Inflammatory macrophage treated with lipopolysaccharide for 1 hour (primary cell): ENCODE measurements around the gene KPNA6.
"Not testable (repeated sequence)": the region's sequence is repeated elsewhere in the genome, so short reads cannot be mapped to it uniquely, and the experiment has no call there.

Experiments
- DNase-seq, 2 donors: peaks; one replicate each; pipeline ENCODE4 v3.0.0-alpha.2; 2020 to 2022

Gene KPNA6

GRCh38 chr1:32100807-32101708, 6.8 kb upstream of the KPNA6 start:
- no peak for DNase-seq

GRCh38 chr1:32104127-32104526, 3.7 kb upstream of the KPNA6 start:
- DNase-seq: no peak

- no peak for DNase-seq
These were observed 2.5 kb upstream of the KPNA6 start for GRCh38 chr1:32105338-32105737.

- peak in 1 of 2 donors; percentile 33 for DNase-seq
These were observed 1.1 kb upstream of the KPNA6 start for GRCh38 chr1:32106663-32107275.

- DNase-seq: no peak
These were observed 3.3 kb downstream of the KPNA6 start for GRCh38 chr1:32111040-32111623.

- DNase-seq: no peak
These were observed 3.9 kb downstream of the KPNA6 start for GRCh38 chr1:32111789-32112188.

- DNase-seq: no peak
These were observed 5.0 kb downstream of the KPNA6 start for GRCh38 chr1:32112806-32113375.

GRCh38 chr1:32113436-32113835, 5.6 kb downstream of the KPNA6 start:
- DNase-seq: not testable (repeated sequence)

GRCh38 chr1:32114420-32114819, 6.6 kb downstream of the KPNA6 start:
- no peak for DNase-seq

- no peak for DNase-seq
These were observed 7.6 kb downstream of the KPNA6 start for GRCh38 chr1:32115496-32115895.

- no peak for DNase-seq
These were observed 8.7 kb downstream of the KPNA6 start for GRCh38 chr1:32116531-32116930.

- peak; percentile 13 for DNase-seq
These were observed 14.3 kb downstream of the KPNA6 start for GRCh38 chr1:32122151-32122550.

- DNase-seq: not testable (repeated sequence)
These were observed 15.5 kb downstream of the KPNA6 start for GRCh38 chr1:32123361-32123760.

- no peak for DNase-seq
These were observed 17.5 kb downstream of the KPNA6 start for GRCh38 chr1:32125313-32125712.

- no peak for DNase-seq
These were observed 18.9 kb downstream of the KPNA6 start for GRCh38 chr1:32126770-32127169.

GRCh38 chr1:32127409-32128198, 19.7 kb downstream of the KPNA6 start:
- no peak for DNase-seq

- no peak for DNase-seq
These were observed 20.6 kb downstream of the KPNA6 start for GRCh38 chr1:32128479-32128878.

GRCh38 chr1:32128964-32129363, 21.1 kb downstream of the KPNA6 start:
- no peak for DNase-seq

- DNase-seq: not testable (repeated sequence)
These were observed 26.1 kb downstream of the KPNA6 start for GRCh38 chr1:32133950-32134280.

- DNase-seq: no peak
These were observed 29.3 kb downstream of the KPNA6 start for GRCh38 chr1:32137111-32137510.

- no peak for DNase-seq
These were observed 31.1 kb downstream of the KPNA6 start for GRCh38 chr1:32138965-32139364.

- DNase-seq: no peak
These were observed 34.8 kb downstream of the KPNA6 start for GRCh38 chr1:32142446-32143301.
